ENCODE results near the gene COL6A2. TPM values are rescaled to one million over a fixed set of nuclear protein-coding genes. Genes with fewer than 3 reads are reported as not detected.

The COL6A2 gene
- total RNA-seq, 1 donor from 2014 or later: 120 TPM

DNA sequence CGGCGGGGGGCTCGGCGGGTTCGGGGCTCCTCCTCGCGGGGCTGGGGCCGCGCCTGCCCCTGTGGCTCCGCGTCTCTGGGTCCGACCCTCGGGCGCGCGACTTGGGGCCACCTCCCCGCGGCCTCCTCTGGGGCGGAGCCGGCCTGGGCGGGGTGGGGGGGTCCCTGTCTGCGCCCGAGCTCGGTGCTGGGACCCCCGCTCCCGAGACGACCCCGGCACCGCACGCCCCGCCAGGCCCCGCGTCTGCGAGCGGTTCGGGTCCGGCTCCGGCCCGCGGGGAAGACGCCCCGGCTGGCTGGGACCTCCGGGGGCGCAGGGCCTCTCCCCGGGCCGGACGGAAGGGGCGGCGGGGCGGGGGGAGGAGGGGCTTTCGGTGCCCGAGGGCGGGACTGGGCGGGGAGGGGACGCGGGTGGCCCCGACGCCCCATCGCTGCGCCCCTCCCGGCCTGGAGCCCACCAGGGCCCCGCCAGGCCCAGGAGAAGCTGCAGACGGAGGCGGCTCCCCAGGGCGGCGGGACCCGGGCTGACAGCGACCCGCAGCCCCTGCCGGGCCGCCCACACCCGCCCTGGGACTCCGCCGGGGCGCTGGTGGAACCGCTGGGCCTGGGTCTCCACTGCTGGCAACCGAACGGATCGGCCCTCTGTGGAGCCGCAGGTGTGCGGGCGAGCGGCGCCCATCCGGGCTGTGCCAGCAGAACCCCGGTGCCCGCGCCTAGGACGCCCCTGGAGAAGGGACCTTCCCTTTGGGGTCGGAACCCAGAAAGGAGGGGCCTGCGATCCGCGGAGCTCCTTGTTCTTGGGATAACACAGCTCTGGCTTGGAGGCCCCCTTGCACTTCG, 610 bp downstream of the COL6A2 start:
- Mint-ChIP-seq H3K4me3 (ENCODE audit: unreplicated experiment) (peak overlapping the region; percentile 82), H3K4me1 (ENCODE audit: low read depth, unreplicated experiment) (peaks cover 2% of the 10 kb centered on the region), H3K9me3 (ENCODE audit: unreplicated experiment) (peaks cover 3% of the 10 kb centered on the region), H3K36me3 (ENCODE audit: low read depth, unreplicated experiment) (peaks cover 6% of the 10 kb centered on the region), H3K27me3 (ENCODE audit: low read depth, unreplicated experiment) (peaks cover 5% of the 10 kb centered on the region), H3K27ac (ENCODE audit: unreplicated experiment) (no peak overlapping the region)
- peaks cover 65% of the 10 kb centered on the region for H3K79me2 ChIP-seq (ENCODE audit: insufficient read depth, low read length)
- H3K27me3 ChIP-seq (ENCODE audit: insufficient read depth, low read length): no peaks in the 10 kb centered on the region
- DNase-seq (ENCODE audit: low read depth) (no peak), FAIRE-seq (no peak)
- H2AFZ ChIP-seq (ENCODE audit: low read depth, low read length): no peak overlapping the region
- peak overlapping the region; percentile 85 for H3K9ac ChIP-seq (ENCODE audit: low read length)
- peak overlapping the region; percentile 87 for H3K4me2 ChIP-seq (ENCODE audit: low read length)
- peaks cover 4% of the 10 kb centered on the region for H3K36me3 ChIP-seq (ENCODE audit: insufficient read depth, low read length)
- peaks cover 13% of the 10 kb centered on the region for H3K4me1 ChIP-seq (ENCODE audit: insufficient read depth, low read length)
- H3K4me3 ChIP-seq (ENCODE audit: insufficient read depth, low read depth, low read length): peak overlapping the region; percentile 76
- no peaks in the 10 kb centered on the region for H3K9me3 ChIP-seq (ENCODE audit: insufficient read depth, low read depth, low read length)
- TF ChIP-seq, protein P1, sequence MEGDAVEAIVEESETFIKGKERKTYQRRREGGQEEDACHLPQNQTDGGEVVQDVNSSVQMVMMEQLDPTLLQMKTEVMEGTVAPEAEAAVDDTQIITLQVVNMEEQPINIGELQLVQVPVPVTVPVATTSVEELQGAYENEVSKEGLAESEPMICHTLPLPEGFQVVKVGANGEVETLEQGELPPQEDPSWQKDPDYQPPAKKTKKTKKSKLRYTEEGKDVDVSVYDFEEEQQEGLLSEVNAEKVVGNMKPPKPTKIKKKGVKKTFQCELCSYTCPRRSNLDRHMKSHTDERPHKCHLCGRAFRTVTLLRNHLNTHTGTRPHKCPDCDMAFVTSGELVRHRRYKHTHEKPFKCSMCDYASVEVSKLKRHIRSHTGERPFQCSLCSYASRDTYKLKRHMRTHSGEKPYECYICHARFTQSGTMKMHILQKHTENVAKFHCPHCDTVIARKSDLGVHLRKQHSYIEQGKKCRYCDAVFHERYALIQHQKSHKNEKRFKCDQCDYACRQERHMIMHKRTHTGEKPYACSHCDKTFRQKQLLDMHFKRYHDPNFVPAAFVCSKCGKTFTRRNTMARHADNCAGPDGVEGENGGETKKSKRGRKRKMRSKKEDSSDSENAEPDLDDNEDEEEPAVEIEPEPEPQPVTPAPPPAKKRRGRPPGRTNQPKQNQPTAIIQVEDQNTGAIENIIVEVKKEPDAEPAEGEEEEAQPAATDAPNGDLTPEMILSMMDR (IDR thresholded peaks at IDR 0.05; ENCODE audit: insufficient read depth, low read depth, low read length): no peak
- TF ChIP-seq EZH2 (IDR thresholded peaks at IDR 0.05; ENCODE audit: insufficient read depth, low read length): no peak
- H4K20me1 ChIP-seq (ENCODE audit: insufficient read depth, low read length): peaks cover 44% of the 10 kb centered on the region
- H3K27ac ChIP-seq (ENCODE audit: low read depth, low read length): peak overlapping the region; percentile 70

DNA sequence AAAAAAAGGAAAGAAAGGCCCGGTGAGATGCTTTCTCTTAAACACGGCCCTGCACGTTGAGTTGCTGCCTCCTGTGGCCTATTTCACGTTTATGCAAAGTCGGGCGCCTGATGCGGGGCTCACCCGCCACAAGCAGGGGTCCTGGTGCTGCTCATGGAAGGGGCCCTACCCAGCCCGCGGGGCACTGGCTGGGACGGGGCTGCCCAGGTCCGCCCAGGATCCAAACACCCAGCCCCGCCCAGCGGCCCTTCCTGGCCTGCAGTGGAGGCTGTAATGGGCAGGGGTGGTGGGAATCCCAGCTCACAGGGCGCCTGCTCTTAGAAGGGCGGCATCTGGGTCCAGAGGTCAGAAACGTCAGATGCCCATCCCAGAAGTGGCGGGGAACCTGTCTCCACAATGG, 1.6 kb downstream of the COL6A2 start:
- peaks cover 2% of the 10 kb centered on the region for H3K4me1 Mint-ChIP-seq (ENCODE audit: low read depth, unreplicated experiment)
- Histone ChIP-seq H3K27ac (ENCODE audit: low read depth, low read length) (peak overlapping the region; percentile 54), H3K4me2 (ENCODE audit: low read length) (peak overlapping the region; percentile 87), H3K4me3 (ENCODE audit: insufficient read depth, low read depth, low read length) (peak overlapping the region; percentile 76), H3K9me3 (ENCODE audit: insufficient read depth, low read depth, low read length) (no peaks in the 10 kb centered on the region), H3K27me3 (ENCODE audit: insufficient read depth, low read length) (no peaks in the 10 kb centered on the region), H4K20me1 (ENCODE audit: insufficient read depth, low read length) (peaks cover 54% of the 10 kb centered on the region), H2AFZ (ENCODE audit: low read depth, low read length) (no peak overlapping the region), H3K9ac (ENCODE audit: low read length) (peak overlapping the region; percentile 85), H3K79me2 (ENCODE audit: insufficient read depth, low read length) (peaks cover 75% of the 10 kb centered on the region), H3K36me3 (ENCODE audit: insufficient read depth, low read length) (peaks cover 10% of the 10 kb centered on the region), H3K4me1 (ENCODE audit: insufficient read depth, low read length) (peaks cover 13% of the 10 kb centered on the region)
- DNase-seq (ENCODE audit: low read depth): no peak
- peaks cover 12% of the 10 kb centered on the region for H3K36me3 Mint-ChIP-seq (ENCODE audit: low read depth, unreplicated experiment)
- H3K27ac Mint-ChIP-seq (ENCODE audit: unreplicated experiment): no peak overlapping the region
- H3K9me3 Mint-ChIP-seq (ENCODE audit: unreplicated experiment): peaks cover 3% of the 10 kb centered on the region
- peaks cover 5% of the 10 kb centered on the region for H3K27me3 Mint-ChIP-seq (ENCODE audit: low read depth, unreplicated experiment)
- no peak for FAIRE-seq
- TF ChIP-seq EZH2 (IDR thresholded peaks at IDR 0.05; ENCODE audit: insufficient read depth, low read length): no peak
- H3K4me3 Mint-ChIP-seq (ENCODE audit: unreplicated experiment): peak overlapping the region; percentile 82

DNA sequence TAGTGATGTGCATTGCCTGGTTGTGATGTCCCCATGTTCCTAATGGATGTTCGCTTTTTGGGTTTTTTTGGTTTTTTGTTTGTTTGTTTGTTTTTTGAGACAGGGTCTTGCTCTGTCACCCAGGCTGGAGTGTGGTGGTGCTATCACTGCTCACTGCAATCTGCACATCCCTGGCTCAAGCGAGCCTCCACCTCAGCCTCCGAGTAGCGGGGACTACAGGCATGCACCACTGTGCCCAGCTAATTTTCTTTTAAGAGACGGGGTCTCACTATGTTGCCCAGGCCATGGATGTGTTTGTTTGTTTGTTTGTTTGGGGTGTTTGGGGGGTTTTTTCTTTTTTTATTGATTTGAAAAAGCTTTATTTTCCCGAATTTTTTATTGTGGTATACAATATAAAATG, 2.1 kb downstream of the COL6A2 start:
- Histone ChIP-seq H4K20me1 (ENCODE audit: insufficient read depth, low read length) (peaks cover 59% of the 10 kb centered on the region), H3K36me3 (ENCODE audit: insufficient read depth, low read length) (peaks cover 14% of the 10 kb centered on the region), H3K9me3 (ENCODE audit: insufficient read depth, low read depth, low read length) (no peaks in the 10 kb centered on the region), H3K4me2 (ENCODE audit: low read length) (peak overlapping the region; percentile 87), H3K4me1 (ENCODE audit: insufficient read depth, low read length) (peaks cover 13% of the 10 kb centered on the region), H3K27ac (ENCODE audit: low read depth, low read length) (no peak overlapping the region), H3K79me2 (ENCODE audit: insufficient read depth, low read length) (peaks cover 80% of the 10 kb centered on the region), H2AFZ (ENCODE audit: low read depth, low read length) (no peak overlapping the region), H3K9ac (ENCODE audit: low read length) (peak overlapping the region; percentile 85), H3K27me3 (ENCODE audit: insufficient read depth, low read length) (no peaks in the 10 kb centered on the region), H3K4me3 (ENCODE audit: insufficient read depth, low read depth, low read length) (peak overlapping the region; percentile 76)
- FAIRE-seq (no peak), DNase-seq (ENCODE audit: low read depth) (no peak)
- Mint-ChIP-seq H3K27ac (ENCODE audit: unreplicated experiment) (no peak overlapping the region), H3K27me3 (ENCODE audit: low read depth, unreplicated experiment) (peaks cover 5% of the 10 kb centered on the region), H3K4me3 (ENCODE audit: unreplicated experiment) (peak overlapping the region; percentile 66), H3K9me3 (ENCODE audit: unreplicated experiment) (peaks cover 3% of the 10 kb centered on the region), H3K4me1 (ENCODE audit: low read depth, unreplicated experiment) (peaks cover 2% of the 10 kb centered on the region), H3K36me3 (ENCODE audit: low read depth, unreplicated experiment) (peaks cover 13% of the 10 kb centered on the region)
- TF ChIP-seq EZH2 (IDR thresholded peaks at IDR 0.05; ENCODE audit: insufficient read depth, low read length): no peak
- TF ChIP-seq, protein P1 (IDR thresholded peaks at IDR 0.05; ENCODE audit: insufficient read depth, low read depth, low read length): no peak

All from astrocyte (in vitro differentiated cells and primary cell).